Testis (tissue), 2 donors: ENCODE results near the gene OXSR1.

Experiments
- POLR2A ChIP-seq: fragments of 450-650 bp; IDR thresholded peaks from one replicate; pipeline ENCODE4 v1.6.1; 2017; ENCODE audit warnings: antibody characterized with exemption, mild to moderate bottlenecking, moderate library complexity
- TF ChIP-seq, protein P1 (sequence below), 3 experiments: fragments of 450-650 bp in 2 of 3; fragments of 200-600 bp in 1 of 3; sonication (generic) in 1 of 3; IDR thresholded peaks; one replicate each; pipeline ENCODE4 v1.5.1; 2016 to 2019; ENCODE audit warnings: antibody characterized with exemption in 3 of 3, mild to moderate bottlenecking in 2 of 3, moderate library complexity in 1 of 3

DNA sequence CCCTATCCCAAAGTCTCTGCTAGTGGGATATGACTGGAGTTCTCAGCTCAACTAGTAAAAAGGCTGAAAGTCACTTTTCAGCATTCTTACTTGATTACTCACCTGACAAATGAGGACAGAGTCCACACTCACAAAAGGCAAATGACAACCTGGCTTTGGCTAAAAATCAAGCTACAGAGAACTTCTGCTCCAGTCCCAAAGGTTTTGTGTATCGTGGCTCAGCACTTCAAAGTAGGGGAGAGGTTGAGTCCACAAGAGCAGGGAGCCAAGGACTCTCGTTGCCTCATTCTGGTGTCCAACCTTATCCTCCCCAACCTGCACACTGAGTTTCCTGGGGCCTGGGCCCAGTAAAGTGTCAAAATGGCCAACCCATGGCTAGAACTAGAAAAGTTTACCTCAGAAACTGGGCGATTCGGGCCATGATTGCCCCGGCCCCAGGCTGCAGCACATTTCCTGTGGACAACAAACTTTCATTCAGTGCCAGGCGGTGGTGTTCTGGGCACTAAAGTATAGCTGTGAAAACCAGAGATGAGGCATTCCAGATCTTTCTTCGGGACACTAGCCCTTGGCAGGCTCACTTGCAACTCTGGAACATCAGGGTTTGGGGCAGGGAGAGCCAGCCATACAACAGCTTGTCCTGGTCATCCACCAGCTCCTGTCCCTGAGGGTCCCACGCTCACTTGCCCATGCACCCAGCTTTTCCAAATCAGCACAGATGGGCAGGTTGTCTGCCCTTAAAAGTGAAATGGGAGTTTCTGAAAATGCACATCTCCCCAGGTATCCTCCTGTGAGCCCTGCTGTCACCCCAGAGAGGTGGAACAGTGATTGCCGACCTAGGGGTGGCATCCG lies 31.6 kb upstream of the OXSR1 start:
- TF ChIP-seq, protein P1, sequence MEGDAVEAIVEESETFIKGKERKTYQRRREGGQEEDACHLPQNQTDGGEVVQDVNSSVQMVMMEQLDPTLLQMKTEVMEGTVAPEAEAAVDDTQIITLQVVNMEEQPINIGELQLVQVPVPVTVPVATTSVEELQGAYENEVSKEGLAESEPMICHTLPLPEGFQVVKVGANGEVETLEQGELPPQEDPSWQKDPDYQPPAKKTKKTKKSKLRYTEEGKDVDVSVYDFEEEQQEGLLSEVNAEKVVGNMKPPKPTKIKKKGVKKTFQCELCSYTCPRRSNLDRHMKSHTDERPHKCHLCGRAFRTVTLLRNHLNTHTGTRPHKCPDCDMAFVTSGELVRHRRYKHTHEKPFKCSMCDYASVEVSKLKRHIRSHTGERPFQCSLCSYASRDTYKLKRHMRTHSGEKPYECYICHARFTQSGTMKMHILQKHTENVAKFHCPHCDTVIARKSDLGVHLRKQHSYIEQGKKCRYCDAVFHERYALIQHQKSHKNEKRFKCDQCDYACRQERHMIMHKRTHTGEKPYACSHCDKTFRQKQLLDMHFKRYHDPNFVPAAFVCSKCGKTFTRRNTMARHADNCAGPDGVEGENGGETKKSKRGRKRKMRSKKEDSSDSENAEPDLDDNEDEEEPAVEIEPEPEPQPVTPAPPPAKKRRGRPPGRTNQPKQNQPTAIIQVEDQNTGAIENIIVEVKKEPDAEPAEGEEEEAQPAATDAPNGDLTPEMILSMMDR (IDR thresholded peaks at IDR 0.05): no peak
- no peak for TF ChIP-seq POLR2A
